ENCODE data around the gene OSBPL1A. TPM values are rescaled to one million over a fixed set of nuclear protein-coding genes. Genes with fewer than 3 reads are reported as not detected.

Gene OSBPL1A
- total RNA-seq, 1 experiment from 2014 or later: 37.4 TPM

- ChIA-PET CTCF (interaction anchor here (0.7 kb wide), 1 partner anchor 46 kb away, joined by 13 read pairs; no protein-coding TSS in a partner anchor), POLR2A (ENCODE audit: unreplicated experiment) (no interaction called here)
- Histone ChIP-seq H3K9me3 (ENCODE audit: insufficient read depth, low read depth) (no peaks in the 10 kb centered on the region), H3K27me3 (ENCODE audit: insufficient read depth, low read depth) (no peaks in the 10 kb centered on the region), H3K36me3 (ENCODE audit: low read depth) (no peaks in the 10 kb centered on the region), H3K27ac (no peak overlapping the region), H3K79me2 (ENCODE audit: low read depth) (no peaks in the 10 kb centered on the region), H4K20me1 (ENCODE audit: insufficient read depth) (no peaks in the 10 kb centered on the region), H3K9me2 (ENCODE audit: insufficient read depth) (no peaks in the 10 kb centered on the region), H3F3A (ENCODE audit: insufficient read depth, low read depth) (no peaks in the 10 kb centered on the region), H3K4me1 (replicated peaks; ENCODE audit: insufficient read depth) (no peaks in the 10 kb centered on the region), H3K4me2 (no peak overlapping the region), H3K4me3 (no peak overlapping the region), H2AFZ (no peak overlapping the region)
- intact Hi-C loops (cut with micrococcal nuclease; ENCODE audit: unreplicated experiment): no loop called here
- DNase-seq: no peak
- TF ChIP-seq CTCF (conservative IDR thresholded peaks at IDR 0.05): no peak
- TF ChIP-seq EZH2 (IDR thresholded peaks at IDR 0.05; ENCODE audit: low read depth): no peak
- no TSS peak for BruUV-seq (replicated peaks)
Observed at GRCh38 chr18:24414349-24415003, 16.9 kb upstream of the OSBPL1A start.

- Histone ChIP-seq H3K36me3 (ENCODE audit: low read depth) (no peaks in the 10 kb centered on the region), H4K20me1 (ENCODE audit: insufficient read depth) (no peaks in the 10 kb centered on the region), H3K4me1 (replicated peaks; ENCODE audit: insufficient read depth) (no peaks in the 10 kb centered on the region), H3F3A (ENCODE audit: insufficient read depth, low read depth) (no peaks in the 10 kb centered on the region), H3K79me2 (ENCODE audit: low read depth) (no peaks in the 10 kb centered on the region), H3K9me2 (ENCODE audit: insufficient read depth) (no peaks in the 10 kb centered on the region), H3K9me3 (ENCODE audit: insufficient read depth, low read depth) (no peaks in the 10 kb centered on the region), H3K4me3 (no peak overlapping the region), H3K27ac (no peak overlapping the region), H3K4me2 (no peak overlapping the region), H3K27me3 (ENCODE audit: insufficient read depth, low read depth) (no peaks in the 10 kb centered on the region), H2AFZ (no peak overlapping the region)
- DNase-seq: no peak
- TF ChIP-seq EZH2 (IDR thresholded peaks at IDR 0.05; ENCODE audit: low read depth) (no peak), CTCF (conservative IDR thresholded peaks at IDR 0.05) (no peak)
- intact Hi-C loops (cut with micrococcal nuclease; ENCODE audit: unreplicated experiment): no loop called here
- CTCF ChIA-PET: no interaction called here
- POLR2A ChIA-PET (ENCODE audit: unreplicated experiment): no interaction called here
- BruUV-seq (replicated peaks): no TSS peak
Observed at GRCh38 chr18:24413148-24413547, 15.5 kb upstream of the OSBPL1A start.

GRCh38 chr18:24408496-24408895, 10.9 kb upstream of the OSBPL1A start:
- TF ChIP-seq EZH2 (IDR thresholded peaks at IDR 0.05; ENCODE audit: low read depth) (no peak), CTCF (conservative IDR thresholded peaks at IDR 0.05) (no peak)
- no peak overlapping the region for H3K4me2 ChIP-seq
- H3K79me2 ChIP-seq (ENCODE audit: low read depth): no peaks in the 10 kb centered on the region
- BruUV-seq (replicated peaks): no TSS peak
- intact Hi-C loops (cut with micrococcal nuclease; ENCODE audit: unreplicated experiment): no loop called here
- no peaks in the 10 kb centered on the region for H3K27me3 ChIP-seq (ENCODE audit: insufficient read depth, low read depth)
- no peaks in the 10 kb centered on the region for H3K9me3 ChIP-seq (ENCODE audit: insufficient read depth, low read depth)
- no peak for DNase-seq
- no peak overlapping the region for H3K4me3 ChIP-seq
- H3K36me3 ChIP-seq (ENCODE audit: low read depth): no peaks in the 10 kb centered on the region
- ChIA-PET POLR2A (ENCODE audit: unreplicated experiment) (no interaction called here), CTCF (no interaction called here)
- no peak overlapping the region for H2AFZ ChIP-seq
- no peaks in the 10 kb centered on the region for H3K4me1 ChIP-seq (replicated peaks; ENCODE audit: insufficient read depth)
- H3F3A ChIP-seq (ENCODE audit: insufficient read depth, low read depth): no peaks in the 10 kb centered on the region
- no peaks in the 10 kb centered on the region for H4K20me1 ChIP-seq (ENCODE audit: insufficient read depth)
- H3K9me2 ChIP-seq (ENCODE audit: insufficient read depth): no peaks in the 10 kb centered on the region
- H3K27ac ChIP-seq: no peak overlapping the region

All from PC-9 (cell line).